B cell (primary cell): Measurements from ENCODE around the gene PTGFRN.

Experiments used
- CTCF ChIP-seq: fragments of 200-600 bp; IDR thresholded peaks from one replicate; pipeline ENCODE4 v1.8.0; 2022; ENCODE audit warnings: antibody characterized with exemption, mild to moderate bottlenecking
- EZH2 ChIP-seq: IDR thresholded peaks from 2 replicates; pipeline ENCODE4 v1.6.1; 2012; ENCODE audit warnings: borderline replicate concordance, low read depth, mild to moderate bottlenecking, moderate library complexity, low read length; ENCODE audit not compliant: insufficient read depth, poor library complexity, severe bottlenecking

GRCh38 chr1:117025568-117025967 is 115.9 kb downstream of the PTGFRN start:
- TF ChIP-seq EZH2, result no peak
- TF ChIP-seq CTCF, result no peak
